Activated CD8-positive, alpha-beta T cell treated with anti-CD3 and anti-CD28 coated beads for 36 hours (primary cell): ENCODE data around the gene TACR1. TPM values are rescaled to one million over a fixed set of nuclear protein-coding genes. Genes with fewer than 3 reads are reported as not detected.

ENCODE experiments used
- ATAC-seq: fragments of 200-7000 bp; cut with Tn5 transposase; one replicate; pipeline ENCODE4 v1.10.0; 2021; ENCODE audit warnings: mild to moderate bottlenecking, moderate library complexity
- CTCF ChIA-PET: fragments of 350-600 bp; sonication (Branson Sonifier 250); formaldehyde crosslinking; loops from one replicate; lab custom pipeline; 2021; ENCODE audit warnings: antibody characterized with exemption; lab: Charles Lee
- POLR2A ChIA-PET: fragments of 350-600 bp; sonication (Branson Sonifier 250); formaldehyde crosslinking; loops from one replicate; lab custom pipeline; 2021; ENCODE audit warnings: antibody characterized with exemption; lab: Charles Lee
- DNase-seq: peaks from one replicate; pipeline ENCODE4 v3.0.0-alpha.2; 2020
- H3K27ac Mint-ChIP-seq: one replicate; pipeline ENCODE4 v1.8.0; 2021; ENCODE audit warnings: mild to moderate bottlenecking, mixed read lengths
- H3K27me3 Mint-ChIP-seq: one replicate; pipeline ENCODE4 v1.8.0; 2021; ENCODE audit warnings: mixed read lengths
- H3K36me3 Mint-ChIP-seq: one replicate; pipeline ENCODE4 v1.8.0; 2021; ENCODE audit warnings: low read depth, mixed read lengths
- H3K4me1 Mint-ChIP-seq: one replicate; pipeline ENCODE4 v1.8.0; 2021; ENCODE audit warnings: low read depth, mixed read lengths
- H3K4me3 Mint-ChIP-seq: one replicate; pipeline ENCODE4 v1.8.0; 2021; ENCODE audit warnings: mild to moderate bottlenecking, moderate library complexity, mixed read lengths
- H3K9me3 Mint-ChIP-seq: one replicate; pipeline ENCODE4 v1.8.0; 2021; ENCODE audit warnings: mixed read lengths
- intact Hi-C: fragments of 100-400 bp; cut with micrococcal nuclease; formaldehyde crosslinking; loops from one replicate; pipeline ENCODE4 v1.10.0; 2022
- total RNA-seq, 2 experiments: library from RNA; stranded (reverse); gene quantifications; one replicate each; pipeline ENCODE4 v1.2.3, GENCODE V29; 2021
- TF ChIP-seq, protein P1 (sequence below): fragments of 200-600 bp; IDR thresholded peaks from one replicate; pipeline ENCODE4 v1.8.0; 2022; ENCODE audit warnings: antibody characterized with exemption, mild to moderate bottlenecking

Gene TACR1
- total RNA-seq, 2 experiments from 2014 or later, result not detected

DNA sequence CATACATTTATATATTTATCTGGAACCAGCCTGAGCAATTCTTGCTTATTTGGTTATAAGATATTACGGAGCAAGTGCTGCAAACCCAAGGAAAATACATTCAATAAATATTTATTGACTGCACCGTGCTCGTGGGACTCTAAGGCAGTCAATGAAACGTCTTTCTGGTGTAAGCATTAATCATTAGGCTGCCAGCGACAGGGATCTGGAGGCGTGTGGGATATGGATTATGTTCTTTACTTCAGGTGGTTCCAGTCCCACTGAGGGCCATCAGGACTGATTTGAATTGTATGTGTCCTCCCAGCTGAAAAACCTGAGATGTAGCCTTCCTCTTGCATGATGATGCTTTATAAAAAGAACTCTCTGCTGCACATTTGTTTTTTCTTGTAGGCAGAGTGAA is 75.4 kb downstream of the TACR1 start:
- CTCF ChIA-PET, result no interaction called here
- peaks cover 5% of the 10 kb centered on the region for H3K9me3 Mint-ChIP-seq

GRCh38 chr2:75113231-75113869 is 86.0 kb downstream of the TACR1 start:
- Mint-ChIP-seq H3K4me1 (no peaks in the 10 kb centered on the region), H3K4me3 (no peak overlapping the region), H3K27ac (no peak overlapping the region), H3K27me3 (no peaks in the 10 kb centered on the region), H3K9me3 (no peaks in the 10 kb centered on the region), H3K36me3 (no peaks in the 10 kb centered on the region)
- TF ChIP-seq, protein P1, sequence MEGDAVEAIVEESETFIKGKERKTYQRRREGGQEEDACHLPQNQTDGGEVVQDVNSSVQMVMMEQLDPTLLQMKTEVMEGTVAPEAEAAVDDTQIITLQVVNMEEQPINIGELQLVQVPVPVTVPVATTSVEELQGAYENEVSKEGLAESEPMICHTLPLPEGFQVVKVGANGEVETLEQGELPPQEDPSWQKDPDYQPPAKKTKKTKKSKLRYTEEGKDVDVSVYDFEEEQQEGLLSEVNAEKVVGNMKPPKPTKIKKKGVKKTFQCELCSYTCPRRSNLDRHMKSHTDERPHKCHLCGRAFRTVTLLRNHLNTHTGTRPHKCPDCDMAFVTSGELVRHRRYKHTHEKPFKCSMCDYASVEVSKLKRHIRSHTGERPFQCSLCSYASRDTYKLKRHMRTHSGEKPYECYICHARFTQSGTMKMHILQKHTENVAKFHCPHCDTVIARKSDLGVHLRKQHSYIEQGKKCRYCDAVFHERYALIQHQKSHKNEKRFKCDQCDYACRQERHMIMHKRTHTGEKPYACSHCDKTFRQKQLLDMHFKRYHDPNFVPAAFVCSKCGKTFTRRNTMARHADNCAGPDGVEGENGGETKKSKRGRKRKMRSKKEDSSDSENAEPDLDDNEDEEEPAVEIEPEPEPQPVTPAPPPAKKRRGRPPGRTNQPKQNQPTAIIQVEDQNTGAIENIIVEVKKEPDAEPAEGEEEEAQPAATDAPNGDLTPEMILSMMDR, result no peak
- no peak for ATAC-seq
- CTCF ChIA-PET, result no interaction called here
- POLR2A ChIA-PET, result no interaction called here
- intact Hi-C loops, result no loop called here
- no peak for DNase-seq

More for the DNA sequence above, 75.4 kb downstream of the TACR1 start:
- Mint-ChIP-seq H3K27me3 (no peaks in the 10 kb centered on the region), H3K27ac (no peak overlapping the region), H3K36me3 (no peaks in the 10 kb centered on the region), H3K4me3 (no peak overlapping the region), H3K4me1 (no peaks in the 10 kb centered on the region)
- DNase-seq, result no peak
- intact Hi-C loops, result no loop called here
- TF ChIP-seq, protein P1, result no peak
- POLR2A ChIA-PET, result no interaction called here
- ATAC-seq, result no peak

DNA sequence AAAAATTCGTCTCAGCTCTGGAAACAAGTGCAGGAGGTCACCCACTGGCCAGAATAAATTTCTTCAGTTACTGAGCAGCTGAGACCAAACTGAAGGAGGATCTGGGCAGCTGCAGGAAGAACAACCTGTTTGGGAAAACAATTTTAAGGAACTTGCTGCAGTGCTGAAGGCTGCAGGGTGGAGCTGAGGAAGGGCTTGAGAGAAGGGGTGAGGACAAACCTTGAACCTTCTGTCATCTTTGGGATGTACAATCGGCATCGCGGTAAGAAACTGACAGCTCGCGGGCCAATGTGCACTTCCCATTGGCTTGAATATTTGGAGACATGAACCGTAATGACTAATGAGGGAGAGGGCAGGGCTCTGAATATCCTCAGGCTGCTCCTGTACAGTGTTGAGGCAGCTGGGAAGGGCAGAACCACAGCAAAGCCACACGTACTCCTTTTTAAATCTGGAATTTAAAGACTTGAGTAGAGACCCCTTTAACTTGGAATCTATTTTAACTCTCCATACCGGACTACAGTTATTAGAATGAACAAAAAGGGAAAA is 90.3 kb downstream of the TACR1 start:
- Mint-ChIP-seq H3K27me3 (no peaks in the 10 kb centered on the region), H3K27ac (no peak overlapping the region), H3K4me3 (no peak overlapping the region), H3K9me3 (no peaks in the 10 kb centered on the region), H3K4me1 (no peaks in the 10 kb centered on the region), H3K36me3 (no peaks in the 10 kb centered on the region)
- ChIA-PET POLR2A (no interaction called here), CTCF (interaction anchor here (1.0 kb wide), 1 partner anchor 45 kb away, joined by 3 read pairs; no protein-coding TSS in a partner anchor)
- TF ChIP-seq, protein P1, result no peak
- no peak for ATAC-seq
- no peak for DNase-seq
- intact Hi-C loops, result no loop called here

- H3K27me3 Mint-ChIP-seq, result no peaks in the 10 kb centered on the region
- H3K27ac Mint-ChIP-seq, result no peak overlapping the region
- TF ChIP-seq, protein P1, result no peak
- DNase-seq (no peak), ATAC-seq (no peak)
- no peaks in the 10 kb centered on the region for H3K36me3 Mint-ChIP-seq
- ChIA-PET CTCF (interaction anchor here (1.1 to 1.2 kb wide), 2 partner anchors 9 to 13 kb away, joined by 3 read pairs; no protein-coding TSS in a partner anchor), POLR2A (no interaction called here)
- peaks cover 7% of the 10 kb centered on the region for H3K9me3 Mint-ChIP-seq
- no peak overlapping the region for H3K4me3 Mint-ChIP-seq
- no peaks in the 10 kb centered on the region for H3K4me1 Mint-ChIP-seq
- intact Hi-C loops, result no loop called here
These were observed 97.3 kb downstream of the TACR1 start for GRCh38 chr2:75102011-75102410.

- Mint-ChIP-seq H3K9me3 (peaks cover 7% of the 10 kb centered on the region), H3K27me3 (no peaks in the 10 kb centered on the region), H3K36me3 (no peaks in the 10 kb centered on the region), H3K4me3 (no peak overlapping the region), H3K4me1 (no peaks in the 10 kb centered on the region), H3K27ac (no peak overlapping the region)
- intact Hi-C loops, result no loop called here
- TF ChIP-seq, protein P1, result no peak
- POLR2A ChIA-PET, result no interaction called here
- DNase-seq (no peak), ATAC-seq (no peak)
- CTCF ChIA-PET, result no interaction called here
These were observed 98.5 kb downstream of the TACR1 start for GRCh38 chr2:75100801-75101151.
